Psoas muscle (tissue), 8 donors: Measurements from ENCODE around the gene ATP5F1A. TPM values are rescaled to one million over a fixed set of nuclear protein-coding genes. Genes with fewer than 3 reads are reported as not detected.

Experiments
- ATAC-seq, 4 donors: fragments of 200-7000 bp; cut with Tn5 transposase; one replicate each; pipeline ENCODE4 v1.9.1; 2020; ENCODE audit warnings: moderate library complexity in 3 of 4, mild to moderate bottlenecking in 2 of 4
- DNase-seq, 2 donors: peaks; one replicate each; pipeline ENCODE4 v3.0.0-alpha.2; 2020
- H3K27ac ChIP-seq: fragments of 200-600 bp; one replicate; pipeline ENCODE4 v1.8.0; 2022
- H3K27me3 ChIP-seq, 3 donors: fragments of 200-600 bp in 1 of 3; one replicate each; pipeline versions ENCODE4 v1.6.1 to v1.8.0; 2013 to 2022; ENCODE audit warnings: low read length in 2 of 3, mild to moderate bottlenecking in 2 of 3, moderate library complexity in 1 of 3; ENCODE audit not compliant: insufficient read depth in 3 of 3
- H3K36me3 ChIP-seq, 2 donors: fragments of 200-600 bp in 1 of 2; one replicate each; pipeline versions ENCODE4 v1.6.1 to v1.8.0; 2013 to 2022; ENCODE audit warnings: low read depth in 1 of 2, mild to moderate bottlenecking in 1 of 2, moderate library complexity in 1 of 2; ENCODE audit not compliant: insufficient read depth in 1 of 2
- H3K4me1 ChIP-seq: fragments of 200-600 bp; one replicate; pipeline ENCODE4 v1.8.0; 2022
- H3K4me3 ChIP-seq: fragments of 200-600 bp; one replicate; pipeline ENCODE4 v1.8.0; 2022; ENCODE audit warnings: mild to moderate bottlenecking
- H3K9me3 ChIP-seq: fragments of 200-600 bp; one replicate; pipeline ENCODE4 v1.8.0; 2022
- WGBS, 3 donors: extraction: QIAGEN DNeasy Blood & Tissue Kit; methylation state at CpG; one replicate each; pipeline versions ENCODE4 v1.1.6 to v1.1.7; 2013; 5-methylcytosine and 5-hydroxymethylcytosine counted together
- intact Hi-C, 2 donors: fragments of 100-400 bp; cut with DNase I; formaldehyde crosslinking; loops; one replicate each; pipeline versions ENCODE4 v1.11.0 to v1.14.2; 2022
- polyA plus RNA-seq, 3 donors: library from polyadenylated mRNA; stranded (reverse); fragments of 200-250 nt; gene quantifications; one replicate each; pipeline ENCODE4 v1.2.3, GENCODE V29; 2013
- total RNA-seq, 4 donors: library from RNA; stranded (reverse); fragmentation: NEBNext Ultra II Directional in 2 of 4; extraction: Animal tissue kit (Norgen Biotek cat#: 25700) in 2 of 4; gene quantifications; one replicate each; pipeline versions ENCODE4 v1.2.1 to v1.2.4, GENCODE V29; 2021 to 2023
- TF ChIP-seq, protein P1 (sequence below): fragments of 200-600 bp; IDR thresholded peaks from one replicate; pipeline ENCODE4 v1.8.0; 2022; ENCODE audit warnings: antibody characterized with exemption
- donor health status: healthy with polysubstance abuse.
- donor health status: DM: no; HTN: no; CAD: no; lungs with moderate emphysema.
- donor health status: Bipolar disorder and iron deficiency.
- donor health status: healthy.
- donor health status: DM: yes; HTN: yes; CAD: no.
- donor health status: DM: no; HTN: no; CAD: no.
- donor health status: DM: no; HTN: no; CAD: no.
- donor health status: DM: yes; HTN: yes; CAD: no.

Gene ATP5F1A
- total and polyA plus RNA-seq, 7 donors = 654 to 1,102 (median 823) TPM

DNA sequence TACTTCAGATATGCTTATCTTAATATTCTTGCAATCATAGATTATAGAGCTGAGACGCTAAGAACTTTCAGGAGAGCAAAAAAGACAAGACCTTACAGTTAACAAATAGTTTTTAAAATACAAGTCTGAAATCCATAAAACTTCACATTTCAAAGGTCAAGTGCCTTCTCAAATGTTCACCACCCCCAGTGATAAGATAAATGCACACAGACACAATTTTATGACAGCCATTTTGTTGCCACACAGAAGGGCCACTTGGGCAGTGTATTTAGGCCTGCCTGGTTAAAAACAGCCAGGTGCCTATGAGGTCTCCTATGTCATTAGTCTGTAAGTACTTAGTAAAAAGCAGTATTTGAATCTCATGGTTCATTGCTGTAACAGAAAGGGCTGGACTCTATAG lies 17.9 kb downstream of the ATP5F1A start:
- TF ChIP-seq, protein P1, sequence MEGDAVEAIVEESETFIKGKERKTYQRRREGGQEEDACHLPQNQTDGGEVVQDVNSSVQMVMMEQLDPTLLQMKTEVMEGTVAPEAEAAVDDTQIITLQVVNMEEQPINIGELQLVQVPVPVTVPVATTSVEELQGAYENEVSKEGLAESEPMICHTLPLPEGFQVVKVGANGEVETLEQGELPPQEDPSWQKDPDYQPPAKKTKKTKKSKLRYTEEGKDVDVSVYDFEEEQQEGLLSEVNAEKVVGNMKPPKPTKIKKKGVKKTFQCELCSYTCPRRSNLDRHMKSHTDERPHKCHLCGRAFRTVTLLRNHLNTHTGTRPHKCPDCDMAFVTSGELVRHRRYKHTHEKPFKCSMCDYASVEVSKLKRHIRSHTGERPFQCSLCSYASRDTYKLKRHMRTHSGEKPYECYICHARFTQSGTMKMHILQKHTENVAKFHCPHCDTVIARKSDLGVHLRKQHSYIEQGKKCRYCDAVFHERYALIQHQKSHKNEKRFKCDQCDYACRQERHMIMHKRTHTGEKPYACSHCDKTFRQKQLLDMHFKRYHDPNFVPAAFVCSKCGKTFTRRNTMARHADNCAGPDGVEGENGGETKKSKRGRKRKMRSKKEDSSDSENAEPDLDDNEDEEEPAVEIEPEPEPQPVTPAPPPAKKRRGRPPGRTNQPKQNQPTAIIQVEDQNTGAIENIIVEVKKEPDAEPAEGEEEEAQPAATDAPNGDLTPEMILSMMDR = no peak
- Histone ChIP-seq H3K4me1 (no peaks in the 10 kb centered on the region), H3K27ac (no peak overlapping the region), H3K36me3 (peaks cover 14 to 78% of the 10 kb centered on the region in 2 donors), H3K27me3 (no peaks in the 10 kb centered on the region), H3K9me3 (no peaks in the 10 kb centered on the region), H3K4me3 (no peak overlapping the region)
- 90 to 97% (median 93%) methylated on average over 1 of the region's 1 CpG for WGBS, 3 donors
- ATAC-seq (no peak), DNase-seq (no peak)
- intact Hi-C loops = no loop called here

- no peak overlapping the region for H3K4me3 ChIP-seq
- ATAC-seq = no peak
- no peak overlapping the region for H3K27ac ChIP-seq
- no peak for DNase-seq
- no peaks in the 10 kb centered on the region for H3K9me3 ChIP-seq
- intact Hi-C loops = loop anchor here (10.0 kb wide), 3 partner anchors 385 to 415 kb away; no protein-coding TSS in a partner anchor
- H3K4me1 ChIP-seq = no peaks in the 10 kb centered on the region
- peaks cover 11 to 70% of the 10 kb centered on the region in 2 donors for H3K36me3 ChIP-seq
- TF ChIP-seq, protein P1 = no peak
- H3K27me3 ChIP-seq = no peaks in the 10 kb centered on the region
These were observed 18.8 kb downstream of the ATP5F1A start for GRCh38 chr18:46079336-46079735.

- ATAC-seq (peak; percentile 29 to 70 (median 52)), DNase-seq (no peak)
- no peak overlapping the region for H3K27ac ChIP-seq
- H3K36me3 ChIP-seq = peaks cover 0 to 13% of the 10 kb centered on the region in 2 donors
- TF ChIP-seq, protein P1 = peak; percentile 71
- H3K27me3 ChIP-seq = no peaks in the 10 kb centered on the region
- no peaks in the 10 kb centered on the region for H3K9me3 ChIP-seq
- intact Hi-C loops = loop anchor here (5.0 to 10.0 kb wide), 4 partner anchors 106 to 409 kb away; partner anchors contain the start of gene EPG5 (in 2 of the 2)
- 19 to 33% (median 22%) methylated on average over 9 of the region's 9 CpGs for WGBS, 3 donors
- no peak overlapping the region for H3K4me3 ChIP-seq
- peaks cover 16% of the 10 kb centered on the region for H3K4me1 ChIP-seq
These were observed 24.4 kb downstream of the ATP5F1A start for GRCh38 chr18:46073474-46074331.

- H3K4me3 ChIP-seq = no peak overlapping the region
- H3K36me3 ChIP-seq = peaks cover 0 to 6% of the 10 kb centered on the region in 2 donors
- TF ChIP-seq, protein P1 = no peak
- H3K27me3 ChIP-seq = no peaks in the 10 kb centered on the region
- ATAC-seq (peak in 1 of 4 donors; percentile 3), DNase-seq (no peak)
- intact Hi-C loops = loop anchor here (5.0 to 10.0 kb wide), 4 partner anchors 106 to 408 kb away; partner anchors contain the start of gene EPG5 (in 2 of the 2)
- peaks cover 16% of the 10 kb centered on the region for H3K4me1 ChIP-seq
- no peak overlapping the region for H3K27ac ChIP-seq
- 68 to 92% (median 78%) methylated on average over 3 of the region's 3 CpGs for WGBS, 3 donors
- H3K9me3 ChIP-seq = no peaks in the 10 kb centered on the region
These were observed 25.1 kb downstream of the ATP5F1A start for GRCh38 chr18:46072959-46073358.
